NCI-H146 treated with DMSO at 0.1 percent for 48 hours (cell line): Measurements from ENCODE around the gene ATL2.
"Not testable (repeated sequence)": the region's sequence is repeated elsewhere in the genome, so short reads cannot be mapped to it uniquely, and the experiment has no call there.

ENCODE experiments used
- DNase-seq: peaks from one replicate; lab custom pipeline; 2025; ENCODE audit not compliant: unreplicated experiment; lab: John Stamatoyannopoulos, UW

Gene ATL2

DNA sequence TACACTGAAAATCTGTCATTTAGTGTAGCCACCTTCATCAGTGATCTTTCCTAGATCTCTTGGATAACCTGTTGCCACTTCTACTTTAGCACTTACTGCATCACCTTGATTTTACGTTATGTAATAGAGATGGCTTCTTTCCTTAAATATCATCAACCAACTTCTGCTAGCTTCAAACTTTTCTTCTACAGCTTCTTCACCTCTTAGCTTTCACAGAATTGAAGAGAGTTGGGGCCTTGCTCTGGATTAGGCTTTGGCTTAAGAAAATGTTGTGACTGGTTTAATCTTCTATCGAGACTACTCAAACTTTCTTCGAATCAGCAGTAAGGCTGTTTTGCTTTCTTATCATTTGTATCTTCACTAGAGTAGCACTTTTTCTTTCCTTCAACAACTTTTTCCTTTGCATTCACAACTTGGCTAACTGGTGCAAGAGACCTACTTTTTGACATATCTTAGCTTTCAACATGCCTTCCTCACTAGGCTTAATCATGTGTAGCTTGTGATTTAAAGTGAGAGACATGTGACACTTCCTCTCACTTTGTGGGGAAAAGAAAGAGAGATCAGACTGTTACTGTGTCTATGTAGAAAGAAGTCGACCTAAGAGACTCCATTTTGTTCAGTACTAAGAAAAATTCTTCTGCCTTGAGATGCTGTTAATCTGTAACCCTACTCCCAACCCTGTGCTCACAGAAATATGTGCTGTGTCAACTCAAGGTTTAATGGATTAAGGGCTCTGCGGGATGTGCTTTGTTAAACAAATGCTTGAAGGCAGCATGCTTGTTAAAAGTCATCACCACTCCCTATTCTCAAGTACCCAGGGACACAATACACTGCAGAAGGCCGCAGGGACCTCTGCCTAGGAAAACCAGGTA lies 99.6 kb downstream of the ATL2 start:
- DNase-seq, result no peak

DNA sequence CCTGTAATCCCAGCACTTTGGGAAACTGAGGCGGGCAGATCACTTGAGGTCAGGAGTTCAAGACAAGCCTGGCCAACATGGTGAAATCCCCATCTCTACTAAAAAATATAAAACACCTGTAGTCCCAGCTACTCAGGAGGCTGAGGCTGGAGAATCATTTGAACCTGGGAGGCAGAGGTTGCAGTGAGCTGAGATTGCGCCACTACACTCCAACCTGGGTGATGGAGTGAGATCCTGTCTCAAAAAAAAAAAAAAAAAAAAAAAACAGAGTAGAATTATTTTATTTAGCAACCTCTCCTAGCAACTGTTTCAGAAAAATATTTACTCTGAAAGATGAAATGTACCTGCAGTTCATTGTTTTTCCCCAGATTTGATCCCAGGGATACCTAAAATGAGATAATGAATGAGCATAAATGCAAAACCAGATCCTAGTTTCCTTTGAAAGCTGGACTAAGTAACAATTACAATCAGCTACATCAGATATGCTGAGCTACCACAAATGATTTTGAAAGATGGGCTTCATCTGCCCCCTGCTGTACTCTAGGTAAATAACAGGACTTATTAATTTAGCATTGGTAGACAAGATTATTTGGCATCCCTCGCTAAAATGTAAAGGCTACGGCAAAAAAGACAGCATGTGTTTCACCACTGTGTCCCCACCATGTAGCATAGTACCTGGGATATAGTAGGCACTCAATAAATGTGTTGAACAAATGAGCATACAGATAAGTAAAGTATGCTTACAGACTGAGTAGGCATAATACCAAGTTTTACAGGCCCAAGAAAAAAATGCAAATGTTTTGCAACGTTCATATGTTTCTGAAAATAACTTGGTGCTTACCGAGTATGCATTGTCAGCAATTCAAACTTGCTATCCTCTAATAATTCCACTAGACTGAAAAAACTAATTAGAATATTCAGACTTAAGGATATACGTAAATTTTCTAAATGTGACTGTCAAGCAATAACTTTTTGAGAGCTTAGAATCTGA lies 102.5 kb downstream of the ATL2 start:
- DNase-seq, result peak; percentile 42

DNA sequence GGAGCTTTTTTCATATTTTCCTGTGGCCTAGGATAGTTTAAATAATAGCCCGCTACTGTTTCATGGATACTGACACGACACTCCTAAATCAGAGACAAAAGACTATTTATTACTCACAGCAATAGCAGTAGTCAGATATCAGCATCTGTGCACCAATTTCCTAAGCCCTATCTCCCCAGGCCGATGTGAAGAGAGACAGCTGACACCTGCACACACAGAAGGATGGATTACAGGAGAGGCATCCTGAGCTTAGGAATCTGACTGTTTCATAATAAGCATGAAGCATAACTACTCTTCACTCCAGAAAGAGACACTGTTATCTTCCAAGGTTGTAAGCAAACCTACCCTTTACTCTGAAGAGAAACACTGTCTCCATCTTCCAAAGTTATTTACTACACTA lies 105.4 kb downstream of the ATL2 start:
- no peak for DNase-seq

DNA sequence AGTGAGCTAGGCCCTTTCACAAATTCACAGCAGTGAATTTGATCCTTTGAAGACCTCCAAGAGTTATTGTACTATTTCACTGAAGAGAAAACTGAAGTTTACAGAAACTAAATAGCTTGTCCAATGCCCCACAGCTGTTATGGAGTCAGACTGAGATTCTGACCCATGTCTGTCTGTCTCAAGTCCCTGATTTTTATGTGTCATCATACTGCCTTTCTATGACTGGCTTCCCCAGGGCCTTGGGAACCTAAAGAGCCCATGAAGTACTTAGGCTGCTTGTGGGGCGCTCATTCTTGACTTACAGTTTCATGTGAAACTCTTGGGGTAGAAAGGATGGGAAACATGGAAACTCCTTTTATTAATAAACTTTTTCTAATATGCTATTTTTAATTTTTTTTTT lies 107.7 kb downstream of the ATL2 start:
- DNase-seq, result no peak

DNA sequence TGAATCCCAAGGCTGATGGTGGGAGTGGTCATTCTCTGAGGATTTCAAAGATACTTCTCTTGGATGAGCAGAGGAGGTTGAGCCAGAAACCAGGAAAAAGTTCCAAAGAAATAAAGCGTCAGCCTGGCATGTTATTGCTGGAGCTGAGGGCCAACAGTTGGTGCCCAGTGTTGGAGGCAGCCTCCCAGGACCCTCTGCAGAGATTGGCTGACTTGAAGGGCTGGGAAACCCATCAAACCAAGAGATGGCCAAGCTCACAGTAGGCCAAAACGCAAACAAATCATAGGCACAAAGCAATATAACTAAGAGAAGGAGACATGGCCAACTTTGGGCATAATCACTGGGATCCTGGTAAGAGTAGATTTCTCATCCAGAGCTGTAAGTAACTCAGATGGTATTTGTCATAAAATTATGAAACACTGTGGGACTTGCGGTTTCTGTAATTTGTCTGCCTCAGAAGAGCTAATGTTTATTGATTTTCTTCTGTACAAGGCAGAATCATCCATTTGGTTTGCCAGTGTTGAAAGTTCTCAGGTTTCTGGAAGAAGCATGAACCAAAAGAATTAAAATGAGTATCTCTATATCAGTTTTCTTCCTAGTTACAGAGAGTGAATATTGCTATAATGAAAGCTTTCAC lies 108.3 kb downstream of the ATL2 start:
- DNase-seq, result no peak

DNA sequence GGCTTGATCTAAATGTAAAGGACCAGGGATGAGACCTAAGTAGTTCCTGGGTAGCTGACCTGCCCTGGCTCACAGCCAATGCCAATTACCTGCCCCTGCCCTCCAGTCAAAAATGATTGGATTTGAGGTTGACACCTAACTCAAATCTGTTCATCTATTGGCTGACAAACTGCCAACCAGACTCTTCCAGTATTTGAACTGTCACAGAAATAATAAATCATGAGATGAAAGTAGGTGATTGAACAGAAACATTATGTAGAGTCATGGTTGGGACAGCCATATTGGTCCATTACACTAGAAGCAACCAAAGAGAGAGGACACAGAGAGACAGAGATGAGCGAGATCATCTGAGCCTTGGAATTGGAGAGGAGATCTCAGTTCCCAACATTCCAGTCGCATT lies 109.1 kb downstream of the ATL2 start:
- no peak for DNase-seq

DNA sequence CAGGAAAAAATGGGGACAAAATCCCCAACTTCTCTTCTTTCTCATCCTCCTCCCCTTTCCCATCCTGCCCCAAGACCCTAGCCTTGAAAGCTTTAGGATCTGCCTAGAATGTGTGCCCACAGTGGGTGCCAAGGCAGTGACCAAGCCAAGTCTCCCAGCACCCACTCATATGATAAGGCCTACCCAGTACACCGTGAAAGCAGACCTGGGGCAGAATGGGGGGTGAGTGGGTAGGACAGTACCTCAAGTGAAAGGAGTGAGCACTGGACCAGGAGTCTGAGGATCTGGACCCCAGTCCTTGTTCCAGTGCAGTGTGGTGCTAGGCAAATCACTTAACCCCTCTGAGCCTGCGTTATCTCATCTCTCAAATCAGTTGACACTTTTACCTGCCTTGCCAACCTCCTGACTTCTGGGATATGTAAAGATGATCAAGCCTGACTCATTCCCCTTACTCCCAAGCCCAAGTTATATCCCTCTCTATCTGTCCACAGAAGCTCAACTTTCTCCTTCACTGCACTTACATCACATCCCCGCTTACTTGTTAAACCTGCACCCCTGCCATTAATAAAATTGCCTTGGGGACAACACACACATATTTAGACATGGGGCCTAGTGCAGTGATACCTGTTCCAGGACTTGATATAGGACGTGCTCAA lies 109.7 kb downstream of the ATL2 start:
- DNase-seq, result no peak

DNA sequence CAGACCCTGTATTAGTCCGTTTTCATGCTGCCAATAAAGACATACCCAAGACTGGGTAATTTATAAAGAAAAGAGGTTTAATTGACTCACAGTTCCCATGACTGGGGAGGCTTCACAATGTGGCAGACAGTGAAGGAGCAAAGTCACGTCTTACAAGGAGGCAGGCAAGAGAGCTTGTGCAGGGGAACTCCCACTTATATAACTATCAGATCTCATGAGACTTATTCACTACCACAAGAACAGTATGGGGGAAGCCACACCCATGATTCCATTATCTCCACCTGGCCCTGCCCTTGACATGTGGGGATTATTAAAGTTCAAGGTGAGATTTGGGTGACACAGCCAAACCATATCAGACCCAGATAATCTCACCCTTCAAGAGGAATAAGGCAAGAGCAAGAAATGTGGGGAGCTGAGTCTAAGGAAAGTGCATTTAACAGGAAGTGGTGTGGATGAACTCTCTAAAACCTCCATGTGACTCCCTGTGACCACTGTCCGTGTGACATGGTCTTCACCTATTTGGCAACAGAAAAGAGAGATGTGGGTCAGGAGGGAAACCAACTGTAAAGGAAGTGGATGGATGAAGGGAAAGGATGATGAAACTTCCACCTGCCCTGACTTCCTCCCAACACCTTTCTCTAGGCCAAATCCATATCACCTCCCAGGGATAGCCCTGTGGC lies 110.6 kb downstream of the ATL2 start:
- no peak for DNase-seq

DNA sequence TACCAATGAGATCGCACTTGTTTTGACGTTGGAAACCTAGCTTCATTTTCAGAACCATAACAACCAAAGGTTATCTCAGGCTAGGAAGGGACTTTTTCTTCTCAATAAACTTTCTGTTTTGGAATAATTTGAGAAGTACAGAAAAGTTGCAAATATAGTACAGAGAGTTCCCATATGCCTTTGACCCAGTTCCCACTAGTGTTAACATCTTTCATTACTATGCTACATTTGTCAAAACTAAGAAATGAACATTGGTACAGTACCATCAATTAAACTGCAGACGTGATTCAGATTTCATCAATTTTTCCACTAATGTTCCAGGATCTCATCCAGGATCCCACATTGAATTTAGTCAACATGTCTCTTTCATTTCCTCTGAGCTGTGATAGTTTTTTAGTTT lies 111.6 kb downstream of the ATL2 start:
- no peak for DNase-seq

DNA sequence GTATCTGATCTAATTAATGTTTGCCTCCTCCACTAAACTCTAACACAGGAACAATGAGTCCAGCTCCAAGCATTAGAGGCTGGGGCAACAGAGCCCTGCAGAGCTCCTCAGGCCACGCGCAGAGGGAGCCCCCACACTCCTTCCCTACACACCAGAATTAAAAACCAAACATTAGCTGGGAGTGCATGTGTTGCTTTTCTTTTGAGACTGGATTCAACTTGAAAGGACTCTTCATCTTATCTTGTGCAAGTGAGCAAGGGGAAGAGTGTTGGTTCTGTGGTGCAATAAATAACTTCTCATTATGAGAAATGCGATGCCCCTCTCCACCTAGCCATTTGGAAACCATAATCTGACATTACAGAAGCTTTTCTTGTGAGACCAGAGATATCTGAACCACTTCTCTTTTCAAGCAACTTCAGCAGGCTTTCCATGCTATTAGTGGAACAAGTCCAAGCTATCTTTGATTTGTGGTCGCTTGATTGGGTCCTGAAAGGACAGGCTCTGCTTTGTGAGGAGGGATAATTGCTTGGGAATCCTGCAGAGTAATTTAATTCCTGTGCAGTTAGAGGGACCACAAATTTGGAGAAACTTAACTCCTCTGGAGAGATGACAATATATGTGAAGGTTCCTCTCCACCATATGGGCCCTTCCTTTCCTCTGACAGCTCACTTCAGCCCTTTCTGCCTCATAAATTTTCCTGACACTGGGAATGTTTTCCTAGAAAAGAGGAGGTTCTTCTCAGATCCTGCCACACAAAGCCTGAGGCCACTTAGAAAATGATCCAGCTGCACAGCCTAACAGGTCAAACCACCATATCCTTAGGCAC lies 112.5 kb downstream of the ATL2 start:
- DNase-seq, result no peak

DNA sequence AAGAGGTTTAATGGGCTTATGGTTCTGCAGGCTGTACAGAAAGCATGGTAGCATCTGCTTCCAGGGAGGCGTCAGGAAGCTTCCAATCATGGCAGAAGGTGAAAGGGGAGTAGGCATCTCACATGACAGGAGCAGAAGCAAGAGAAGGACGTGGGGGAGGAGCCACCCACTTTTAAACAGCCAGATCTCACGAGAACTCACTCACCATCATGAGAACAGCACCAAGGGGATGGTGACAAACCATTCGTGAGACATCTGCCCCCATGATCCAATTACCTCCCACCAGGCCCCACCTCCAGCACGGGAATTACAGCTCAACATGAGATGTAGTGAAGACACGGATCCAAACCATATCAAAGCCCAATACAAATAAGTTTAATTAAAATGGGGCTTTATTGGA lies 113.8 kb downstream of the ATL2 start:
- no peak for DNase-seq

DNA sequence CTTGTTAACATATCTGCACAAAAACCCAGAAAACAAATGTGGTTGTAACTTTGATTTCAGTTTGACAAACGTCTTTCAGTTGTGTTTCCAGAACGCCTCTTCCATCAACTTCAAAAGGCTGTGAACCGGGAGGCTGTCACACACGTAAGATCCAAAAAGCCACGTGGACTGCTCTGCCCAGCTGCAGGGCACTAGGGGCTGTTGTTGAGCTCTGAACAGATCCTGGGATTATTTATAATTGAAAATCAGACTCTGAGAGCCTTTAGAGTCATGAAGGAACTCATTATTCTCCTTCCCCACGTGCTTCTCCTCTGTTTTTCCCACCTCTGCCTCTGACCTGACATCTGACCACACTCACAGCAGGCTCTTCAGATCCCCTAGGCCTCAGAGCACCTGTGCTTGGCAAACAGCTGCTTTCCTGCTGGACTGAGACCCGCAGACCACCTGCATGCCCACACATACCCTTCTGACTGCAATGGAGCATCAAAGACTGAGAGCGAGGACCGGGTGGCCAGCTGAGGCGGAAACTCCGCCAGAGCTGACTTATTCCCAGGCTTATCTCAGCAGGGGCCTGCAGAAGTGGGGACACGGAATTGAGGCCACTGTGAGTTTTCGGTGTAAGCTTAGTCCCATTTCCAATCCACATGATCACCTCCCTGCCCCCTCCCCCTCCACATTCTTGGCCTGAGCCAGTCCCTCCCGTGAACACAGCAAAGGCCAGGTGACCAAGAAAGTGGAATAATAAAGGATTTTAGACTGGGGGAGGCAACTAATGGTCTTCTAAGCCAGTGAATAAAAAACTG lies 114.8 kb downstream of the ATL2 start:
- DNase-seq, result no peak

DNA sequence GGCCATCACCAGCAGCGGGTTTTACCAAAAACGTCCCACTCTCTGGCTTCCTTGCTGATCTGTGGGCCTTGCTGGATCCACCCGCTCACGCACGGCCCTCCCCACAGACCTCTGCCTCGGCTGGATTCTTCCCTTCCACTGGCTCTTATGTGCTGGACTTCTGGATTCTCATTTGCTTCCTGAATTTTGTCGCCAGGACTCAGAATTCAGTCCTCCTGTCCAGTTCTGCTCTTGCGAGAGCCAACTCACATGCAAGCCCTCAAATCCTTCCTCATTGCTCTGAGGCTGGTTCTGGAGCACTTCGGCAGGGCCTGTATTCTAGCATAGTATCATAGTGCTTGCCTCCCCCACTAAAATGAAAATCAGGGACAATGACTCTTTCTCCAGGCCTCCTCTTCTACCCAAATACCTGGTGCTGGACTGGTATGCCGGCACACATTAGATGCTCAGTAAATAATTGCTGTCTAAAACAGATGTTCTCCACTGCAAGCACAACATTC lies 115.5 kb downstream of the ATL2 start:
- no peak for DNase-seq

DNA sequence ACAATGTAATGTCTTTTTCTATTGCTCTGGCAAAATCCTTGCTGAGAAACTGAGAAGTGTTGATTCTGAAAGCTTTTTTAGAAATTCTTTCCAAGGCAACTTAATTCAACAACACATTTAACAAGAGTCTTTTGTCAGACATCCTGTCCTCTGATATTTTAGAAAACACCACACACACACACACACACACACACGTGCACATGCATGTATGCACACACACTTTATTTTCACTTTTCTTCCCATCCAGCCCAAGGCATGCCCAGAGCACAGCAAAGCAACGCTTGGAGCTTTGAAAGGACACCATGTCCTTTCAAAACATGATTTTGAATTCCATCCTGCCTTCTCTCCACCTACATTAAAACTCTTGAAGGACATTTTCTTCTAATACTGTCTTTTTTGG lies 116.1 kb downstream of the ATL2 start:
- DNase-seq, result no peak

DNA sequence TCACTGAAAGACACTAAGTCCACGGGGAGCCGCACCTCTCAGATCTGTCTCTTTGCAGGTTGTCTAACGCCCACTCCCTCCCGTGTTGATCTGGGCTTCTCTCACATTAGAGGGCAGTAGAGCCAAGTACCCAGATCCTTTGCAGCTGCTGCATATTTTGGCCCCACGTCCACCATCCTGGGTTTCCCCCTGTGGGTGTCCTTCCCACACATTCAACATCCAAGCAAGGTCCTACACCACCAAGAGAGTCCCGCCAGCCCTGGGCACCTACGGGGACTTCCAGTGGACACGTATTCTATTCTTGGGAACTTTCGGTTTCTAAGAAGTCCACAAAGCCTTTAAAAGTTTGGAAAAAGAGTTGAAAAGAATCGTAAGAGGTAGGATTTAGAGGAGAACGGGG lies 116.6 kb downstream of the ATL2 start:
- no peak for DNase-seq

DNA sequence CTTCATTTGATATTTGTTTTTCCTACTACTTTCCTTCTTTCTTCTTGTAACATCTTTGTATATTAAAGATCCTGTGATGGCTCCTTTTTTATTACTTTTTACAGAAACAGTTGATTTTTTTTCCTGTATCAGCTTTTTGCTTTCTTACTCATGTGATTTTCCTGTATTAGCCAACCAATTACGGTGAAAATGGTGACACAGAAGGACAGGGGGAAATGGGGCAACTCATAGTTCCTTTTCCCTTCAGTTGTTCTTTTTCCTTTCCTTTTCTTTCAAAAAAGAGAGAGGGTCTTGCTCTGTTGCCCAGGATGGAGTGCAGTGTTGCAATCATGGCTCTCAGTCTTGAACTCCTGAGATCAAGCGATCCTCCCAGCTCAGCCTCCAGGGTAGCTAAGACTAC lies 117.8 kb downstream of the ATL2 start:
- no peak for DNase-seq

DNA sequence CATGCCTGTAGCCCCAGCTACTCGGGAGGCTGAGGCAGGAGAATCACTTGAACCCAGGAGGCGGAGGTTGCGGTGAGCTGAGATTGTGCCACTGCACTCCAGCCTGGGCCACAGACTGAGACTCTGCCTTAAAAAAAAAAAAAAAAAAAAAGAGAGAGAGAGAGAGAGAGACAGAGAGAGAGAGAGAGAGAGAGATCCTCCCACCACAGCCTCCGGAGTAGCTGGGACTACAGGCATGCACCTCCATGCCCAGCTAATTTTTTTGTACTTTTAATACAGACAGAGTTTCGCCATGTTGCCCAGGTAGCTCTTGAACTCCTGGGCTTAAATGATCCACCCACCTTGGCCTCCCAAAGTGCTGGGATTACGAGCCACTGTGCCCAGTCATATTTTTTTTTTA lies 119.4 kb downstream of the ATL2 start:
- not testable (repeated sequence) for DNase-seq

DNA sequence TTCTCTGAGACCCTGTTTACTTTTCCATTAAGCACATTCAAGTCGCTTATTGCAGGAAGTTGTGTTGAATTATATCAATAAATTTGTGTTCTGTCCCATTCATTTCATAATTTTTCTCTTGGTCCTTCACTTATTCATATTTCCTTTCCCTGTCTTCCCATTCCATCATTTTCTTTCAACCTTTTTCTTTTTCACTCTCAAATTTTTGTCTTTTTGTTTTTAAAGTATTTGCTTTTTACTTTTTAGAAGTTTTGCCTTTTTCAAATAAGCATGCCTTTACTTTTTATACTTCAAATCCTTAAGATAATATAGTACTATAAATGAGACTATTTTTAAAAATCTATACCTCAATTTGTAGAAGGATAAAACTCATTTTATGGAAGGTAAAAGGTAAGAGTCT lies 120.5 kb downstream of the ATL2 start:
- DNase-seq, result no peak

DNA sequence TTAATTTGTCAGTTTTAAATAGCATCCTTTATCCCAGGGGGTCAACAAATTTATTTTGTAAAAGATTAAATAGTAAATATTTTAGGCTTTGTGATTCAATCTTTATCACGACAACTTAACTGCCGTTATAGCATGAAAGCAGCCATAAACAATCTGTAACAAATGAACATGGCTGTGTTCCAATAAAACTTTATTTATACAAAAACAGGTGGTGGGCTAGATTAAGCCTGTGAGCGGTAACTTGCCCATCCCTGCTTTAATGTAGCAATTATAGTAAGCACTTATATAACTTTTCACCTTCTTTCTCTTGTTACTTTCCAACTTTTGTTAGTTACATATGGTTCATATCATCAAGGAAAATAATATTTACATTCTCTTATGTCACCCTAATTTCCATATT lies 121.9 kb downstream of the ATL2 start:
- no peak for DNase-seq
